Suprapubic skin (tissue), 4 donors: Measurements from ENCODE around the gene RRAGD.

Experiments used
- CTCF ChIP-seq, 2 donors: fragments of 200-600 bp in 1 of 2; fragments of 450-650 bp in 1 of 2; sonication (generic) in 1 of 2; IDR thresholded peaks; one replicate each; pipeline ENCODE4 v1.5.1; 2016 to 2019; ENCODE audit warnings: antibody characterized with exemption in 2 of 2, mild to moderate bottlenecking in 1 of 2, moderate library complexity in 1 of 2
- EP300 ChIP-seq: sonication (generic); formaldehyde crosslinking; IDR thresholded peaks from one replicate; pipeline ENCODE4 v1.6.1; 2017; ENCODE audit warnings: antibody characterized with exemption
- POLR2A ChIP-seq, 2 donors: fragments of 450-650 bp; IDR thresholded peaks; one replicate each; pipeline ENCODE4 v1.6.1; 2017; ENCODE audit warnings: antibody characterized with exemption in 2 of 2, mild to moderate bottlenecking in 2 of 2, moderate library complexity in 2 of 2
- POLR2AphosphoS5 ChIP-seq, 3 donors: sonication (generic); formaldehyde crosslinking; IDR thresholded peaks; one replicate each; pipeline ENCODE4 v1.6.1; 2017; ENCODE audit warnings: antibody characterized with exemption in 3 of 3

GRCh38 chr6:89364586-89364985 lies 47.5 kb downstream of the RRAGD start:
- TF ChIP-seq CTCF (IDR thresholded peaks at IDR 0.05) (no peak), EP300 (no peak), POLR2A (IDR thresholded peaks at IDR 0.05) (no peak), POLR2AphosphoS5 (IDR thresholded peaks at IDR 0.05) (no peak)
